HepG2 (cell line): ENCODE measurements around the gene CNPPD1. TPM values are rescaled to one million over a fixed set of nuclear protein-coding genes. Genes with fewer than 3 reads are reported as not detected.

ENCODE experiments used
- AKNA ChIP-seq: sonication (generic); formaldehyde crosslinking; IDR thresholded peaks from 2 replicates; pipeline ENCODE4 v1.4.0; 2020; ENCODE audit warnings: missing genetic modification reagents, borderline replicate concordance
- ARID4A ChIP-seq: sonication (generic); formaldehyde crosslinking; IDR thresholded peaks from 2 replicates; pipeline ENCODE4 v1.5.0; 2020; ENCODE audit warnings: mild to moderate bottlenecking, missing genetic modification reagents, borderline replicate concordance
- CREBL2 ChIP-seq: sonication (generic); formaldehyde crosslinking; IDR thresholded peaks from 2 replicates; pipeline ENCODE4 v1.8.1; 2023; ENCODE audit warnings: missing genetic modification reagents, mild to moderate bottlenecking, borderline replicate concordance
- MIER2 ChIP-seq: IDR thresholded peaks from 2 replicates; pipeline ENCODE4 v1.6.1; 2016; ENCODE audit warnings: missing biosample characterization, missing genetic modification reagents
- MXD1 ChIP-seq: sonication (generic); formaldehyde crosslinking; IDR thresholded peaks from 2 replicates; pipeline ENCODE4 v1.4.0; 2020; ENCODE audit warnings: mild to moderate bottlenecking, missing genetic modification reagents
- MYPOP ChIP-seq: sonication (generic); formaldehyde crosslinking; IDR thresholded peaks from 2 replicates; pipeline ENCODE4 v1.8.1; 2023; ENCODE audit warnings: mild to moderate bottlenecking, moderate library complexity, missing genetic modification reagents
- POLR2A ChIP-seq, 2 experiments: IDR thresholded peaks; 2 replicates each; pipeline ENCODE4 v1.6.1; 2011; ENCODE audit warnings: low read depth in 2 of 2, low read length in 2 of 2, mild to moderate bottlenecking in 1 of 2, moderate library complexity in 1 of 2; ENCODE audit not compliant: insufficient read depth in 1 of 2
- PRPF4 ChIP-seq: fragments of 200-400 bp; formaldehyde crosslinking; IDR thresholded peaks from 2 replicates; pipeline ENCODE4 v1.6.1; 2016; ENCODE audit warnings: low read length, low read depth; ENCODE audit not compliant: poor library complexity, severe bottlenecking
- SMAD9 ChIP-seq: sonication (generic); formaldehyde crosslinking; IDR thresholded peaks from 2 replicates; pipeline ENCODE4 v1.5.1; 2020; ENCODE audit warnings: mild to moderate bottlenecking, missing genetic modification reagents
- SSRP1 ChIP-seq: IDR thresholded peaks from 2 replicates; pipeline ENCODE4 v1.6.1; 2016; ENCODE audit warnings: control low read depth
- ZBTB49 ChIP-seq: sonication (generic); formaldehyde crosslinking; IDR thresholded peaks from 2 replicates; pipeline ENCODE4 v1.4.0; 2020; ENCODE audit warnings: missing genetic modification reagents, borderline replicate concordance
- ZNF180 ChIP-seq: sonication (generic); formaldehyde crosslinking; IDR thresholded peaks from 2 replicates; pipeline ENCODE4 v1.4.0; 2020; ENCODE audit warnings: low read depth, missing genetic modification reagents, borderline replicate concordance
- ZNF224 ChIP-seq: sonication (generic); formaldehyde crosslinking; IDR thresholded peaks from 2 replicates; pipeline ENCODE4 v1.5.0; 2020; ENCODE audit warnings: mild to moderate bottlenecking, missing genetic modification reagents
- ZNF781 ChIP-seq: sonication (generic); formaldehyde crosslinking; IDR thresholded peaks from 2 replicates; pipeline ENCODE4 v1.5.1; 2020; ENCODE audit warnings: borderline replicate concordance, mild to moderate bottlenecking, missing genetic modification reagents; ENCODE audit errors: not compliant biosample characterization
- polyA plus RNA-seq, 8 experiments: library from polyadenylated mRNA; depleted of rRNA in 3 of 8; stranded (reverse) in 7 of 8; unstranded in 1 of 8; fragments of >200 nt; fragmentation: Illumina TruSeq in 4 of 8; extraction: Trizol in 4 of 8; gene quantifications; 2 replicates each; pipeline versions ENCODE4 v1.2.1 to v1.2.3, GENCODE V29; 2011 to 2016; ENCODE audit warnings: low read depth in 4 of 8, missing spikeins in 1 of 8, mixed read lengths in 1 of 8; ENCODE audit not compliant: insufficient read depth in 1 of 8
- total RNA-seq, 5 experiments: library from RNA; depleted of rRNA; stranded (reverse); fragments of >200 nt; fragmentation: Illumina TruSeq; extraction: Trizol; gene quantifications; 2 replicates each; pipeline ENCODE4 v1.2.3, GENCODE V29; 2016; ENCODE audit warnings: low read depth in 1 of 5

Gene CNPPD1
- total and polyA plus RNA-seq, 2 of the 13 experiments (the other 11 are each of a cell fraction or from before 2014, with no cell fraction given) = 35.5 to 49.4 TPM

- TF ChIP-seq MYPOP (CRISPR knock-in tag) = peak; percentile 91
- TF ChIP-seq PRPF4 = no peak
- peak in 1 of 2 experiments; percentile 58; a peak in 2 of 4 replicates for TF ChIP-seq POLR2A (IDR thresholded peaks at IDR 0.05; ENCODE audit: insufficient read depth in 1 of 2, low read depth in 2 of 2, low read length in 2 of 2)
- TF ChIP-seq ZNF781 (CRISPR knock-in tag) = no peak
- peak; percentile 97 for TF ChIP-seq CREBL2 (CRISPR knock-in tag)
- 0 out of 2 replicates have a peak, but pooled peaks have one; percentile 87 for TF ChIP-seq ZNF180 (CRISPR knock-in tag)
- TF ChIP-seq ZNF224 (CRISPR knock-in tag) = peak; percentile 97; the same call in 1 of the 2 replicates
- TF ChIP-seq SSRP1 (CRISPR knock-in tag) = no peak
- 0 out of 2 replicates have a peak, but pooled peaks have one; percentile 31 for TF ChIP-seq AKNA
- TF ChIP-seq MXD1 (CRISPR knock-in tag) = peak; percentile 94
- no peak for TF ChIP-seq ZBTB49
- peak; percentile 98 for TF ChIP-seq ARID4A (CRISPR knock-in tag)
- TF ChIP-seq MIER2 = no peak
- TF ChIP-seq SMAD9 (CRISPR knock-in tag) = no peak
Observed at GRCh38 chr2:219176818-219177551, at the start of gene CNPPD1 (continued).
